ENCODE results near the gene TEX50.
"Not testable (repeated sequence)": the region's sequence is repeated elsewhere in the genome, so short reads cannot be mapped to it uniquely, and the experiment has no call there.

The TEX50 gene

DNA sequence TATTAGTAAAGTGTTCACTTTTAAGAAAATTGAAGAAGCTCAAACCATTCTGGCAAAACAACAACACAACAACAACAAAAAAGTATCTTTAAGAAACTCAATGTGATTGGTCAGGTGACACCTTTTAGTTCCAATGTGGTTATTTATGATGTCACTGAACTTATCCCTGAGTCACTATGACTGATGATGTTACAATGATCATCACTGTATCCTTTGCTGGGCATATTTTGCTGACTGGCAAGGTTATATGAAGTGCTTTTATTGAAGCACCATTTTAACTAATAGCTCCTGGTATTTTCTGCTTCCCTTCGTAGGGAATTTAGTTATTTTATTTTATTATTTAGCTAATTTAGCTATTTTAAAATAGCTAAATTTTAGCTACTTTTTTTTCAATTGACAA is at the start of gene TEX50:
TSS of gene TEX50 (plus strand) at position 223 of the 400 bp plus-strand sequence. CDS start 184 bp downstream, outside the sequence.
- DNase-seq (ENCODE audit: low read depth in 2 of 2): no peak

DNA sequence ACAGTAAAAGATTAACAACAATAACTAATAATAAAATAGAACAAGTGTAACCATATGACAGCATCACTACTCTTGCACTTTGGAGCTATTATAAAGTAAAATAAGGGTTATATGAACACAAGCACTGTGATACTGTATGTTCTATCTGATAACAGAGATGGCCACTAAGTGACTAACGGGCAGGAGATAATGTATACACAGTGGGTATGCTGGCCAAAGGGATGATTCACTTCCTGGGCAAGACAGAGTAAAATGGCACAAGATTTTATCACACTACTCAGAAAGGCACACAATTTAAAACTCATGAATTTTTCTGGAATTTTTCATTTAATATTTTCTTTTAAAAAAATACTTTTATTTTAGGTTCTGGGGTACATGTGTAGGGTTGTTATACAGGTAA is 44.6 kb upstream of the TEX50 start:
- DNase-seq (ENCODE audit: low read depth in 2 of 2): no peak

GRCh38 chr1:173591138-173591537 is 44.0 kb upstream of the TEX50 start:
- DNase-seq (ENCODE audit: low read depth in 2 of 2): not testable (repeated sequence)

- DNase-seq (ENCODE audit: low read depth in 2 of 2): no peak
Measured at GRCh38 chr1:173596097-173596825, 38.9 kb upstream of the TEX50 start.

DNA sequence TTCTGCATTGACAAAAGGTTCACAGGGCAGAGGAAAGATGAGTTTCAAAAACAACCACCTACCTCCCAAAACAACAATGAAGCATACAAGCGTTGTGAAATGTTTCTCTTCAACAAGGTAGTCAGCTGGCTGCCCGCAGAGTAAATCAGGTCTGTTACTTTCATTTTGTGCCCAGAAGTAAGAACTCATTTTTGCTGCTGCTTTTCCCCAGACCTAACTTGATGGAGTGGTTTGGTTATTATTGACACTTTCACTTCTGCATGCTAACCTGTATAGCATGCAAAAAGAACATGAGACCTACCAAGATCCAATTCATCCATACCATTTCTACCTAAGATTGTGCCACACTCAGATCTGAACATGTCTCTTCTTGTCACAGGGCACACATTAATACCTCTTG is 33.5 kb upstream of the TEX50 start:
- no peak for DNase-seq (ENCODE audit: low read depth in 2 of 2)

GRCh38 chr1:173603056-173603591 is 32.0 kb upstream of the TEX50 start, which contains the start of gene SLC9C2:
TSS of gene SLC9C2 (minus strand) at chr1:173603072. CDS start at chr1:173601776, 1,296 bp downstream.
- no peak for DNase-seq (ENCODE audit: low read depth in 2 of 2)

- no peak for DNase-seq (ENCODE audit: low read depth in 2 of 2)
Measured at GRCh38 chr1:173608503-173609216, 26.5 kb upstream of the TEX50 start.

DNA sequence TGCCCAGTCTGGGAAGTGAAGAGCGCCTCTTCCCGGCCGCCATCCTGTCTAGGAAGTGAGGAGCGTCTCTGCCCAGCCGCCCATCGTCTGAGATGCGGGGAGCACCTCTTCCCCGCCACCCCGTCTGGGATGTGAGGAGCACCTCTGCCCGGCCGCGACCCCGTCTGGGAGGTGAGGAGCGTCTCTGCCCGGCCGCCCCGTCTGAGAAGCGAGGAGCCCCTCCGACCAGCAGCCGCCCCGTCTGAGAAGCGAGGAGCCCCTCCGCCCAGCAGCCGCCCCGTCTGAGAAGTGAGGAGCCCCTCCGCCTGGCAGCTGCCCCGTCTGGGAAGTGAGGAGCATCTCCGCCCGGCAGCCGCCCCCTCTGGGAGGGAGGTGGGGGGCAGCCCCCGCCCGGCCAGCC is 22.1 kb upstream of the TEX50 start:
- DNase-seq (ENCODE audit: low read depth in 2 of 2): not testable (repeated sequence)

DNA sequence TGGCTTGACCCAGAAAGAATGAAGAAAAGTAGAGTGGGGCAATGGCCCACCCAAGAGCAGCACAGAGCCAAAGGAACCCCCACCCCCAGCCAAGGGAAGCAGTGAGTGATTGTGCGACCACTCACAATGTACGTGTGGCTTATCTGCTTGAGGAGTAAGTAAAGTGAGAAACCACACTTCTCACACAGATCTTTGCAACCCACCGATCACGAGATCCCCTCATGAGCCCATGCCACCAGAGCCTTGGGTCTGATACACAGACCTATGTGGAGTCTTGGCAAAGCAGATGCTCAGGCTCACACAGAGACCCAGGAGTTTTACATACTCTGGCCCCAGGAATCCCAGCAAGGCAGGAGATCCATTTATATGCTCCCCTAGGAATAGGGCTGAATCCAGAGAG is 18.3 kb upstream of the TEX50 start:
- no peak for DNase-seq (ENCODE audit: low read depth in 2 of 2)

- no peak for DNase-seq (ENCODE audit: low read depth in 2 of 2)
Measured at GRCh38 chr1:173627269-173627668, 7.9 kb upstream of the TEX50 start.

- no peak for DNase-seq (ENCODE audit: low read depth in 2 of 2)
Measured at GRCh38 chr1:173628888-173629287, 6.2 kb upstream of the TEX50 start.

GRCh38 chr1:173637236-173638042 is 2.3 kb downstream of the TEX50 start:
- DNase-seq (ENCODE audit: low read depth in 2 of 2): not testable (repeated sequence)

DNA sequence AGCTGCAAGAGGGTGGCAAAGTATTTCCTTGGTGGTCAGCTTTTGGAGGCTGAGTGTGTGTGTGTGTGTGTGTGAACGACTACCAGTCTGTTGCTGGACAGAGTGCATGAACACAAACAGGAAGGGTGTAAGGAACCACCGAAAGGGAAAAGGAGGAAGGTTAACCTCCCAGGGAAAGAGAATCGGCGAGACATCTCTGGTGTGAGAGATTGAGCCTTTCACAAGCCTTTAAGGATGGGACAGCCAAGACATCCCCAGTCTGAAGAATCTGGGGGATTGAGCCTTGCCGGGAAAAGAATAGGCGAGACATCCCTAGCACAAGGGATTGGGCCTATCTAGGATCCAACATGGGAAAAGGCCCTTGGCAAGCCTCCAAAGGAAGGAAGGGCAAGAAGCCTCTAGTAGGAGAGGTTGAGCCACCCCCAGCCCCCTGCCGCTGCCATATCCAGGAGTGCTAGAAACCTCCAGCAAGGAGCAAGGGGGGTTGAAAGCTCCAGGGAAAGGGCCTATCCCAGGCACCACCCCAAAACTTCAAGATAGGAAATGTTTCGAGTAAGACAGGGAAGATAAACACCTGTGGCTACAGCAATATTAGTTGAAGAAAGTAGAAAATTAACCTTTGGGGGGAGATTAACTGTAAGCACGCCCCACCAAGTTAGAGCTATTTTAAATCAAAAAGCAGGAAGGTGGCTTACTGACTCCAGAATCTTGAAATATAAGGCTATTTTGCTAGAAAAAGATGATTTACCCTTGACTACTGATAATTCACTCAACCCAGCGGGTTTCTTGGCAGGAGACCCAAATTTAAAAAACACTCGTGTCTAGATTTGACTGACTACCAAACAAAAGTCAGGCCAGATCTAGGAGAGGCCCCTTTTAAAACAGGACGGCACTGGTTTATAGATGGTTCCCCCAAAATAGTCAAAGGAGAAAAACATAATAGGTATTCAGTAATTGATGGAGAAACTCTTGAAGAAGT is 3.2 kb downstream of the TEX50 start:
- no peak for DNase-seq (ENCODE audit: low read depth in 2 of 2)

- no peak for DNase-seq (ENCODE audit: low read depth in 2 of 2)
Measured at GRCh38 chr1:173639102-173639501, 4.0 kb downstream of the TEX50 start.

DNA sequence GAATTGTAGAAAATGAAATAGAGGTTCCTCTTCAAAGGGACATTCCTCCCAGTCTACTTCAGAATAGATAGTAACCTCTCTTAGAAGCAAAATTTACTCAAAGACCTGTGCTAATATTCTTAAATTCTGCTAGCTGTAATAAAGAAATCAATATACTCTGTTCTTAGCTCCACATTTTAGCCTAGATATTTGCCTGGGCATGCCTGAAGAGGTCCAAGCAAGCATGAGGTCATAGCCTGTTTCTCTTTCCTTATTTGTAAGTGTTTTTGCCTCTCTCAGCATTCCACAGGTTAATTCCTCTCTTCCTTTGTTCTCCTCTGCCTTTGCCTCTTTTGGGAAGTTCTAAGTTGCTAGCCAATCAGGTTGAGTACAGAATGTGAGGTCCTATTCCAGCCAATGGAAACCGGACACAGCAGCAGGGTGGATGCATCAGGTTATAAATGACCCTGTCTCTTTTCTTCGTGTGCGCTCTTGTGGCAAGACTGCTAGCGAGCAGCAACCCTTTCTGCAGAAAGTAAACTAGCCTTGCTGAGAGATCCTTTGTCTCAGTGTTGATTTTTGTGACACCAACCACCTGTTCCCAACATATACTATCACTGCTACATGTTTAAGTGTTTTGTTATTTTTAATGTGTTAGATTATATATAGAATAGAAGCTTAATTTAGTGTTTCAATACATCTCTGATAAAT is 7.5 kb downstream of the TEX50 start:
- DNase-seq (ENCODE audit: low read depth in 2 of 2): not testable (repeated sequence)

DNA sequence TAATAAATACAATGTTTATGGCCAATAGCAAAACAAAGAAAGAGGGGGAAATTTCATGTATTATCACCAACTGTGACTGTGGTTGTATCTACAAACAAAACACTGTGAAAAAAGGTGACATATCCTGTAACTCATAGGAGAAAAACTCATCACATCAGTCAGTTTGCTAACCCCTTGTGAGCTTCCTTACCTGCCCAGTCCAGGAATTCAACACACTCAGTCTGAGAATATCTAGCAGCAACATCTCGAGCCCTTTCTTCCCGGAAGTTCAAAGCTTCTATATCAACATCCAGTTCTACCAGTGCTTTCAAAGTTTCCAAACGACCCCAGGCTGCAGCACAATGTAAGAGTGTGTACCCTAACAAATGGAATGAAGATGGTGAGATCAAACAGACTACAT is 11.5 kb downstream of the TEX50 start:
- DNase-seq (ENCODE audit: low read depth in 2 of 2): no peak

DNA sequence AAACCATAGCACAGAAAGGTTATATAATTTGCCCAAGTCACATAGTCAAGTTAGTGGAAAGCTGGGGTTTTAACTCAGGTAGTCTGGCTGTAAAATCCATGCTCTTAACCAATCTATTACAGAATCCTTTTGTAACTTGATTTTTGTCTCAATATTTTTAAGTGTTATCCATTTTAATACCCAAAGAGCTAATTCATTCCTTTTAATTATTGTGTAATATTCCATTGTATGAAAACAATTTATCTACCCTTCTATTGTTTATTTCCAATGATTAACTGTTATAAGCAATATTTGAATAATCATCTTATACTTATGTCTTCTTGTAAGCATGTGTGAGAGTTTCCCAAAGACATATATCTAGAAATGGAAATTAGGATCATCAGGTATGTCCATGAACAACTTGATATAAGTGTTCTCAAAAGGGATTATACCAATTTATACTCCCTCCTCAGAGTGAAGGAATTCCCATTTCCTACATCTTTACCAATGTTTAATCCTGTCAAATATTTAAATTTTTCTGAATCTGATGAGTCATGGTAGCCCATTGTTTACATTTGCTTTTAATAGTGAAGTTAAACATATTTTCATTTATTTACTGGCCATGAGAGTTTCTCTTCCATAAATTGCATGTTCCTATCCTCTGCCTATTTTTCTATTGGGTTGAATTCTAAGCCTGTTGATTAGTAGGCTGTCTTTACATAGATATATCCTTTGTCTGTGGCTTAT is 13.9 kb downstream of the TEX50 start:
- no peak for DNase-seq (ENCODE audit: low read depth in 2 of 2)

DNA sequence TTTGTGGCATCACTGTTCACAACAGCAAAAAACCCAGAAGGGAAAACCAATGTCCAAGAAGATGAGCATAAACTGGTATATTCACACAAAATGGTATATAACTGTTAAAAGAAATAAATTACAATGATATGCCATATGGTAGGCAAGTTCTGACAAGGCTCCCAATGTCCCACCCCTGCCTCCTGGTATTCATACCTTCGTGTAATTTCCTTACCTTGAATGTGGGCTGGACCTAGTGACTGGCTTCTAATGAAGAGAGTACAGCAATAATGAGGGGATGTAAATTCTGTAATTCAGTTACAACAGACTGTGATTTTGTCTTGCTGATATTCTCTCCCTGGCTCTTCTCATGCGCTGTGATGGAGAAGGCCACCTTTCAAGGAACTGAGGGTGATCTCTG is 25.2 kb downstream of the TEX50 start:
- no peak for DNase-seq (ENCODE audit: low read depth in 2 of 2)

- DNase-seq (ENCODE audit: low read depth in 2 of 2): no peak
Measured at GRCh38 chr1:173661271-173661670, 26.1 kb downstream of the TEX50 start.

DNA sequence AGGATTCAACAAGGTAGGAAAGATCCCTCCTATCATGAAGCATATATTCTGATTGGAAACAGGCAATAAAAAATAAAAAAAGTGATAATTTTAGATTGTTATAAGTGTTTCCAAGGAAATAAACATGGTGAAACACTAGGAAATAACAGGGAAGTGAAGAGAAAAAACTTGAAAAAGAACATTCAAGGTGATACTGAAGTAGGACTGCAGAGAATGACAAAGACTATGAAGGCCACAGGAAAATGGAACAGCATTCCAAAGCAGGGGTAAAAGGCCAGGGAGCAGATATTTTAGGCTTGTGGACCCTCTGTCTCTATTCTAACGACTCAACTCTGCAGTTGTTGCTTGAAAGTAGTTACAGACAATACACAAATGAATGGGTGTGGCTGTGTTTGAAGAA is 26.6 kb downstream of the TEX50 start:
- no peak for DNase-seq (ENCODE audit: low read depth in 2 of 2)
